IMR-90 (cell line): ENCODE data around the gene GNAS. TPM values are rescaled to one million over a fixed set of nuclear protein-coding genes. Genes with fewer than 3 reads are reported as not detected.
"Not testable (repeated sequence)": the region's sequence is repeated elsewhere in the genome, so short reads cannot be mapped to it uniquely, and the experiment has no call there.

Experiments
- ATAC-seq: fragments of 200-7000 bp; cut with Tn5 transposase; 2 replicates; pipeline ENCODE4 v1.9.1; 2020; ENCODE audit warnings: low read depth, mild to moderate bottlenecking, moderate library complexity
- BruUV-seq: library from RNA; stranded (reverse); fragments of 400-500 nt; replicated peaks from 2 replicates; lab custom pipeline; 2021; lab: Mats Ljungman, UMichigan
- CTCF ChIA-PET: fragments of 300-600 bp; formaldehyde crosslinking; extraction: SDS; loops from one replicate; lab custom pipeline; 2021; ENCODE audit warnings: antibody characterized with exemption; lab: Yijun Ruan, JAX
- POLR2A ChIA-PET: fragments of 300-600 bp; sonication (Branson Sonifier 250); formaldehyde crosslinking; loops from one replicate; lab custom pipeline; 2022; ENCODE audit warnings: antibody characterized with exemption; ENCODE audit not compliant: unreplicated experiment; lab: Charles Lee
- DNase-seq: peaks from one replicate; pipeline ENCODE4 v3.0.0; 2013
- H2AFZ ChIP-seq: replicated peaks from 2 replicates; pipeline ENCODE3; 2013; ENCODE audit warnings: low read length, mild to moderate bottlenecking; ENCODE audit not compliant: poor library complexity
- H2AK5ac ChIP-seq: 2 replicates; pipeline ENCODE4 v1.6.1; 2013; ENCODE audit warnings: low read depth, low read length, inconsistent platforms
- H2AK9ac ChIP-seq: replicated peaks from 2 replicates; pipeline ENCODE3; 2013; ENCODE audit warnings: mild to moderate bottlenecking, low read depth, low read length, moderate library complexity; ENCODE audit not compliant: poor library complexity
- H2BK120ac ChIP-seq: 2 replicates; pipeline ENCODE4 v1.6.1; 2013; ENCODE audit warnings: low read depth, low read length, inconsistent platforms
- H2BK15ac ChIP-seq: 3 replicates; pipeline ENCODE4 v1.6.1; 2013; ENCODE audit warnings: low read depth, low read length, inconsistent platforms
- H2BK20ac ChIP-seq: 2 replicates; pipeline ENCODE4 v1.6.1; 2013; ENCODE audit warnings: low read depth, mild to moderate bottlenecking, inconsistent platforms, low read length, moderate library complexity
- H2BK5ac ChIP-seq: 2 replicates; pipeline ENCODE4 v1.6.1; 2013; ENCODE audit warnings: mild to moderate bottlenecking, low read depth, low read length, inconsistent platforms; ENCODE audit not compliant: poor library complexity, severe bottlenecking
- H3K14ac ChIP-seq: replicated peaks from 2 replicates; pipeline ENCODE4 v1.6.1; 2013; ENCODE audit warnings: low read depth, low read length, inconsistent platforms
- H3K18ac ChIP-seq: 2 replicates; pipeline ENCODE4 v1.6.1; 2013; ENCODE audit warnings: low read depth, low read length, control low read depth
- H3K23ac ChIP-seq: 2 replicates; pipeline ENCODE4 v1.6.1; 2013; ENCODE audit warnings: low read depth, low read length, inconsistent platforms
- H3K27ac ChIP-seq: 2 replicates; pipeline ENCODE4 v1.5.1; 2013; ENCODE audit warnings: mild to moderate bottlenecking, control low read depth, low read length; ENCODE audit not compliant: insufficient read depth
- H3K27me3 ChIP-seq: 2 replicates; pipeline ENCODE4 v1.6.1; 2013; ENCODE audit warnings: low read length; ENCODE audit not compliant: control insufficient read depth, insufficient read depth
- H3K36me3 ChIP-seq: 2 replicates; pipeline ENCODE4 v1.6.1; 2013; ENCODE audit warnings: low read length, mixed read lengths; ENCODE audit not compliant: control insufficient read depth, insufficient read depth
- H3K4ac ChIP-seq: 2 replicates; pipeline ENCODE4 v1.6.1; 2013; ENCODE audit warnings: low read depth, low read length, inconsistent platforms
- H3K4me1 ChIP-seq: 2 replicates; pipeline ENCODE4 v1.6.1; 2013; ENCODE audit warnings: low read length, mixed read lengths; ENCODE audit not compliant: control insufficient read depth, insufficient read depth
- H3K4me2 ChIP-seq: 2 replicates; pipeline ENCODE4 v1.6.1; 2013; ENCODE audit warnings: low read depth, mild to moderate bottlenecking, control low read depth, low read length, moderate library complexity
- H3K4me3 ChIP-seq: 2 replicates; pipeline ENCODE4 v1.5.1; 2013; ENCODE audit warnings: low read depth, mild to moderate bottlenecking, control low read depth, low read length, moderate library complexity; ENCODE audit not compliant: insufficient read depth
- H3K56ac ChIP-seq: 2 replicates; pipeline ENCODE4 v1.6.1; 2013; ENCODE audit warnings: low read length, inconsistent platforms; ENCODE audit not compliant: insufficient read depth; ENCODE audit errors: extremely low read depth
- H3K79me1 ChIP-seq, 2 experiments: 2 replicates each; pipeline ENCODE4 v1.6.1; 2013; ENCODE audit warnings: low read length in 2 of 2, inconsistent platforms in 1 of 2, low read depth in 1 of 2
- H3K9ac ChIP-seq: 2 replicates; pipeline ENCODE4 v1.6.1; 2013; ENCODE audit warnings: low read depth, low read length, control low read depth
- H3K9me1 ChIP-seq: 2 replicates; pipeline ENCODE4 v1.6.1; 2013; ENCODE audit warnings: low read length, inconsistent platforms; ENCODE audit not compliant: insufficient read depth
- H3K9me3 ChIP-seq: 2 replicates; pipeline ENCODE4 v1.6.1; 2013; ENCODE audit warnings: low read length; ENCODE audit not compliant: control insufficient read depth, insufficient read depth
- H4K20me1 ChIP-seq: 2 replicates; pipeline ENCODE4 v1.6.1; 2013; ENCODE audit warnings: low read length, inconsistent platforms; ENCODE audit not compliant: insufficient read depth
- H4K5ac ChIP-seq: 2 replicates; pipeline ENCODE4 v1.6.1; 2013; ENCODE audit warnings: mild to moderate bottlenecking, low read depth, low read length, control low read depth
- H4K8ac ChIP-seq, 2 experiments: 2 replicates each; pipeline ENCODE4 v1.6.1; 2013; ENCODE audit warnings: low read depth in 2 of 2, low read length in 2 of 2, control low read depth in 1 of 2, inconsistent platforms in 1 of 2
- H4K91ac ChIP-seq: 2 replicates; pipeline ENCODE4 v1.6.1; 2013; ENCODE audit warnings: low read depth, low read length, inconsistent platforms; ENCODE audit not compliant: insufficient read depth
- WGBS, 2 experiments: methylation state at CpG; one replicate each; pipeline versions ENCODE4 v1.1.5 to v1.1.7; 2013; ENCODE audit warnings: missing lambda C conversion rate in 2 of 2; ENCODE audit not compliant: insufficient read length in 1 of 2; ENCODE audit errors: extremely low coverage in 2 of 2; 5-methylcytosine and 5-hydroxymethylcytosine counted together
- dilution Hi-C: fragments of 300-500 bp; cut with HindIII; formaldehyde crosslinking; loops from one replicate; pipeline ENCODE4 v1.14.3; 2018; ENCODE audit warnings: low sequenced_read_pairs; ENCODE audit not compliant: unreplicated experiment
- in situ Hi-C: fragments of 300-500 bp; cut with MboI; formaldehyde crosslinking; loops from 3 replicates; pipeline ENCODE4 v1.14.3; 2019; ENCODE audit warnings: low sequenced_read_pairs, inconsistent platforms, mixed read lengths
- intact Hi-C: fragments of 100-400 bp; cut with micrococcal nuclease; formaldehyde crosslinking; loops from 2 replicates; pipeline ENCODE4 v1.10.0; 2022
- polyA plus RNA-seq, 3 experiments: library from polyadenylated mRNA; depleted of rRNA; stranded (reverse); fragments of >200 nt; gene quantifications; 2 replicates each; pipeline ENCODE4 v1.2.3, GENCODE V29; 2012; ENCODE audit warnings: low replicate concordance in 1 of 3
- total RNA-seq: library from RNA; depleted of rRNA; stranded (reverse); fragments of >200 nt; gene quantifications from 2 replicates; pipeline ENCODE4 v1.2.3, GENCODE V29; 2012

GNAS gene
- total and polyA plus RNA-seq, 2 of the 4 experiments (the other 2 are of a cell fraction), result 397 to 1,356 TPM

DNA sequence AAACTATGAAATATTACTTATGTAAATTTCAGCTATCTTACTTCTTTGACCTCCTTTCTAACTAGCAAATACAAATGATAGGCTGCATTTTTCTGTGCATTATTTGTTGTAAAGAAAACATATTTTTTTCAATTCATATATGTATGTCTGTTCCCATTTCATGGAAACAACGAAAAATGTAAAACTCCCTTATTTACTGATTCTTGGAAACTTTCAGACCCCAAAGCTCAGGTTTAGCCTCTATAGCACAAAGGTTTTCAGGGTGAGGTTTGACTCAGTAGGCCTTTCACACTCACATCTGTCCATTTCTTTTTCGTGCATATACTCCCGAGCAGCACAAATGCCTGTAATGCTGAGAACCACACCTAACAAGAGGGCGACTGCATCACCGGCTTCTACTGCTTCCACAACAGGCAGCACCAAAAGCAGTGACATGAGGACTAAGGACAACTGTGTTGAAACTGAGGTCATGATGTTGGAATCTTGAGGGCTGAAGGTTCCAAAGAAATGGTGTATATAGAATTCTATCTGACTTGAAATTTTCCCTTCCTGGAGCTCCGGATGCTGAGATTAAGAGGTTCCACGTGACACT lies 95.4 kb downstream of the GNAS start:
- H2AFZ ChIP-seq, H2BK20ac ChIP-seq, H2AK5ac ChIP-seq, H3K18ac ChIP-seq, H4K20me1 ChIP-seq, POLR2A ChIA-PET, H3K14ac ChIP-seq, H3K4ac ChIP-seq, H3K23ac ChIP-seq, intact Hi-C loops, H4K8ac ChIP-seq, H2BK5ac ChIP-seq, H4K91ac ChIP-seq, H3K36me3 ChIP-seq, DNase-seq, H3K9me1 ChIP-seq, H2BK120ac ChIP-seq, dilution Hi-C loops, H3K56ac ChIP-seq, H3K27ac ChIP-seq, H2AK9ac ChIP-seq, H3K4me1 ChIP-seq, H3K4me3 ChIP-seq, H3K79me1 ChIP-seq, H4K5ac ChIP-seq, H3K4me2 ChIP-seq, H2BK15ac ChIP-seq, H3K9ac ChIP-seq, ATAC-seq, H3K9me3 ChIP-seq, in situ Hi-C loops, CTCF ChIA-PET, BruUV-seq: not testable (repeated sequence)
- WGBS, 2 experiments, result no CpG with 5 or more reads among the region's 7 CpGs
- peaks cover 13% of the 10 kb centered on the region for H3K27me3 ChIP-seq
